Lung (tissue), 12 donors: ENCODE data around the gene QPRT. TPM values are rescaled to one million over a fixed set of nuclear protein-coding genes. Genes with fewer than 3 reads are reported as not detected.
A peak's percentile ranks its signal among the peaks of the same experiment; 100 is the strongest.
"Not testable (repeated sequence)": the region's sequence is repeated elsewhere in the genome, so short reads cannot be mapped to it uniquely, and the experiment has no call there.

Source experiments
- ATAC-seq: fragments of 200-7000 bp; cut with Tn5 transposase; one replicate; pipeline ENCODE4 v1.9.1; 2020; ENCODE audit warnings: moderate number of reproducible peaks; ENCODE audit not compliant: insufficient read depth, low FRiP score
- DNase-seq, 3 donors: peaks; one replicate each; pipeline ENCODE4 v3.0.0-alpha.2; 2013 to 2017
- H3K27ac ChIP-seq, 2 donors: one replicate each; pipeline ENCODE4 v1.5.1; 2013; ENCODE audit warnings: mild to moderate bottlenecking in 2 of 2, moderate library complexity in 2 of 2, control low read depth in 1 of 2, inconsistent platforms in 1 of 2, low read depth in 1 of 2, low read length in 1 of 2
- H3K27me3 ChIP-seq, 3 donors: one replicate each; pipeline ENCODE4 v1.5.1; 2013; ENCODE audit warnings: low read length in 2 of 3; ENCODE audit not compliant: control insufficient read depth in 3 of 3, insufficient read depth in 3 of 3
- H3K36me3 ChIP-seq, 4 donors: one replicate each; pipeline ENCODE4 v1.5.1; 2013; ENCODE audit warnings: low read length in 4 of 4, mild to moderate bottlenecking in 1 of 4, moderate library complexity in 1 of 4; ENCODE audit not compliant: control insufficient read depth in 4 of 4, insufficient read depth in 4 of 4
- H3K4me1 ChIP-seq, 5 donors: one replicate each; pipeline ENCODE4 v1.5.1; 2013; ENCODE audit warnings: low read length in 5 of 5, mild to moderate bottlenecking in 2 of 5, moderate library complexity in 1 of 5; ENCODE audit not compliant: control insufficient read depth in 5 of 5, insufficient read depth in 5 of 5
- H3K4me3 ChIP-seq: one replicate; pipeline ENCODE4 v1.5.1; 2013; ENCODE audit warnings: mild to moderate bottlenecking, control low read depth, moderate library complexity
- H3K9ac ChIP-seq, 2 donors: one replicate each; pipeline ENCODE4 v1.5.1; 2013; ENCODE audit warnings: low read length in 2 of 2, control low read depth in 1 of 2; ENCODE audit not compliant: insufficient read depth in 1 of 2
- H3K9me3 ChIP-seq, 4 donors: one replicate each; pipeline ENCODE4 v1.5.1; 2013; ENCODE audit warnings: low read length in 3 of 4, mild to moderate bottlenecking in 1 of 4, moderate library complexity in 1 of 4; ENCODE audit not compliant: control insufficient read depth in 4 of 4, insufficient read depth in 3 of 4
- WGBS, 2 donors: extraction: QIAGEN DNeasy Blood & Tissue Kit; methylation state at CpG; one replicate each; pipeline ENCODE4 v1.1.7; 2013; 5-methylcytosine and 5-hydroxymethylcytosine counted together
- polyA plus RNA-seq, 2 donors: library from polyadenylated mRNA; stranded (reverse); fragments of 200-250 nt; gene quantifications; one replicate each; pipeline ENCODE4 v1.2.1, GENCODE V29; 2013
- total RNA-seq, 2 donors: library from RNA; depleted of rRNA in 1 of 2; stranded (reverse); fragments of >200 nt in 1 of 2; gene quantifications; one replicate each; pipeline ENCODE4 v1.2.1, GENCODE V29; 2014 to 2021
- TF ChIP-seq, protein P1 (sequence below): IDR thresholded peaks from 2 replicates; pipeline ENCODE4 v1.5.1; 2012; ENCODE audit warnings: mild to moderate bottlenecking; ENCODE audit errors: control extremely low read depth, extremely low read depth
- donor health status: control.
- donor health status: control.
- donor health status: Bipolar disorder and iron deficiency.
- donor health status: healthy.
- donor health status: DM: yes; HTN: yes; CAD: no.

Gene QPRT
- total and polyA plus RNA-seq, 4 donors, result 8.7 to 23.1 (median 15.8) TPM

DNA sequence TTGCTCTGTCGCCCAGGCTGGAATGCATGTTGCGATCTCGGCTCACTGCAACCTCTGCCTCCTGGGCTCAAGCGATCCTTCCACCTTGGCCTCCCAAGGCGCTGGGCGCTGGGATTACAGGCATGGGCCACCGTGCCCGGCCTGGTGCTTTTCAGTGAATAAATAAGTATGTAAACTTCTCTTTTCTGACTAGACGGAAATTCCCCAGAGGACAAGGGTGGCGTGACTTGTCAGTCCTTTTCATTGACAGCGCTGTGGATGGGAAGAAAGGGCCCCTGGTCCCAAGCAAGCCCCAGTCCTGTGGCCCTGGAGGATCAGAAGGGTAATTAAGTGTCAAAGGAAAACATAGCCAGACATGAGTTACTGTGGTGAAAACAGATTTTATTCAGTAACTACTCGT, 25.5 kb upstream of the QPRT start:
- TF ChIP-seq, protein P1, sequence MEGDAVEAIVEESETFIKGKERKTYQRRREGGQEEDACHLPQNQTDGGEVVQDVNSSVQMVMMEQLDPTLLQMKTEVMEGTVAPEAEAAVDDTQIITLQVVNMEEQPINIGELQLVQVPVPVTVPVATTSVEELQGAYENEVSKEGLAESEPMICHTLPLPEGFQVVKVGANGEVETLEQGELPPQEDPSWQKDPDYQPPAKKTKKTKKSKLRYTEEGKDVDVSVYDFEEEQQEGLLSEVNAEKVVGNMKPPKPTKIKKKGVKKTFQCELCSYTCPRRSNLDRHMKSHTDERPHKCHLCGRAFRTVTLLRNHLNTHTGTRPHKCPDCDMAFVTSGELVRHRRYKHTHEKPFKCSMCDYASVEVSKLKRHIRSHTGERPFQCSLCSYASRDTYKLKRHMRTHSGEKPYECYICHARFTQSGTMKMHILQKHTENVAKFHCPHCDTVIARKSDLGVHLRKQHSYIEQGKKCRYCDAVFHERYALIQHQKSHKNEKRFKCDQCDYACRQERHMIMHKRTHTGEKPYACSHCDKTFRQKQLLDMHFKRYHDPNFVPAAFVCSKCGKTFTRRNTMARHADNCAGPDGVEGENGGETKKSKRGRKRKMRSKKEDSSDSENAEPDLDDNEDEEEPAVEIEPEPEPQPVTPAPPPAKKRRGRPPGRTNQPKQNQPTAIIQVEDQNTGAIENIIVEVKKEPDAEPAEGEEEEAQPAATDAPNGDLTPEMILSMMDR, result no peak
- H3K4me3 ChIP-seq, result no peak overlapping the region
- peak overlapping the region in 1 of 2 donors; percentile 52 for H3K27ac ChIP-seq
- H3K27me3 ChIP-seq, result no peaks in the 10 kb centered on the region
- H3K36me3 ChIP-seq, result no peaks in the 10 kb centered on the region
- H3K9ac ChIP-seq, result no peak overlapping the region
- DNase-seq (no peak), ATAC-seq (no peak)
- no peaks in the 10 kb centered on the region for H3K4me1 ChIP-seq
- H3K9me3 ChIP-seq, result no peaks in the 10 kb centered on the region
- WGBS, 2 donors, result 46 to 66% methylated on average over 12 of the region's 12 CpGs

DNA sequence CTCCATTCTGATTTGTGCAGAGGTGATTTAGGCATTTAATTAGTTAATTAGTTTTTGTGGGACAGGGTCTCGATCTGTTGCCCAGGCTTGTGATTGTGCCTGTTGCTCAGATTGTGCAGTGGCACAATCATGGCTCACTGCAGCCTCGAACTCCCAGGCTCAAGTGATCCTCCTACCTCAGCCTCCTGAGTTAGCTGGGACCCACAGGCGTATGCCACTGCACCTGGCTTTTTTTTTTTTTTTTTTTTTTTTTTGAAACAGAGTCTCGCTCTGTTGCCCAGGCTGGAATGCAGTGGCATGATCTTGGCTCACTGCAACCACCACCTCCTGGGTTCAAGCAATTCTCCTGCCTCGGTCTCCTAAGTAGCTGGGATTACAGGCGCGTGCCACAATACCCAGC, 25.1 kb upstream of the QPRT start:
- not testable (repeated sequence) for ATAC-seq, H3K36me3 ChIP-seq, DNase-seq, H3K9ac ChIP-seq, H3K4me1 ChIP-seq, H3K27ac ChIP-seq, H3K4me3 ChIP-seq, H3K9me3 ChIP-seq, H3K27me3 ChIP-seq
- 90 to 91% methylated on average over 7 of the region's 7 CpGs for WGBS, 2 donors

DNA sequence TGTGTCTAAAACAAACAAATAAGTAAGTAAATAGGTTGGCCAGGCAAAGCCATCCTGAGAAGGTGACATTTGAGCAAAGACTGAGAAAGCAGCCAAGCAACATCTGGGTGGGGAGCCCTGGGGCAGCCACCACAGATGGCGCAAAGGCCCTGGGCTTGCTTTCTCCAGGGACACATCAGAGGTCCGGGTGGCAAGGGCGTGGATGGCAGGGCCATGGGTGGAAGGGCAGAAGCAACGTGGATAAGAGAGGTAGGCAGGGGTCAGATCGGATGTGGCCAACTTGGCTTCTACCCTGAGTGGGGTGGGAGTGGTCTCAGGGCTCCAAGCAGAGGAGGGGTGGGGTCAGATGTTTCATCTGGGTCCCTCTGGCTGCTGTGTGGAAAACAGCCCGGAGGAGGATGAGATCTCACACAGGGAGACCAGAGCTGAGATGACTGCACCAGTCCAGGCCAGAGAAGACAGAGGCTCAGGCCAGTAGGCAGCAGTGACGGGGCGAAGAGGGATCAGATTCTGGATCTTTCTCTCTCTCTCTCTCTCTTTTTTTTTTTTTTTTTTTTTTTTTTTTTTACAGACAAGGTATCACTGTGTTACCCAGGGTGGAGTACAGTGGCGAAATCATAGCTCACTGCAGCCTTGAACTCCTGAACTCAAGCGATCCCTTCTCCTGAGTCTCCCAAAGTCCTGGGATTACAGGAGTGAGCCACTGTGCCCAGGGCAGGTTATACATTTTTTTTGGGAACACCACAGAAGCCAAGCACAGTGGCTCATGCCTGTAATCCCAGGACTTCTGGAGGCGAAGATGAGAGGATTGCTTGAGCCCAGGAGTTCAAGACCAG, 22.1 kb upstream of the QPRT start:
- Histone ChIP-seq H3K4me3 (no peak overlapping the region), H3K27me3 (no peaks in the 10 kb centered on the region), H3K27ac (no peak overlapping the region), H3K9me3 (no peaks in the 10 kb centered on the region), H3K9ac (no peak overlapping the region), H3K4me1 (no peaks in the 10 kb centered on the region), H3K36me3 (no peaks in the 10 kb centered on the region)
- DNase-seq (no peak), ATAC-seq (no peak)
- TF ChIP-seq, protein P1, result no peak
- 76 to 87% methylated on average over 11 of the region's 11 CpGs for WGBS, 2 donors

DNA sequence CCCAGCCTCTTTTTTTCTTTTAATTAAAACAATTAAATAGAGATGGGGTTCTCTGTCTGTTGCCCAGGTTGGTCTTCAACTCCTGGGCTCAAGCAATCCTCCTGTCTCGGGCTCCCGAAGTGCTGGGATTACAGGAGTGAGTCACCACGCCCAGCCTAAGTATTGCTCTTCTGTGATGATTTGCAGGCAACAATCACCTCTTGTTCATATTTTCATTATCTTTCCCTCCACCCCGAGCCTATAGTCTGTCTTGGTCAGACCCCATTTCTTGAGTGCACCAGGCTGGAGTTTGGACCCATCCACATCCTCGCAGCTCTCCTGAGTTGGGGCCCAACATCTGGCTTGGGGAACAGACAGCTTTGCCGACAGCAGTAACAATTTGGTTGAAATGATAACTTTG, 20.3 kb upstream of the QPRT start:
- no peak overlapping the region for H3K9ac ChIP-seq
- H3K36me3 ChIP-seq, result no peaks in the 10 kb centered on the region
- no peaks in the 10 kb centered on the region for H3K4me1 ChIP-seq
- no peaks in the 10 kb centered on the region for H3K27me3 ChIP-seq
- H3K27ac ChIP-seq, result no peak overlapping the region
- 85 to 92% methylated on average over 6 of the region's 6 CpGs for WGBS, 2 donors
- H3K9me3 ChIP-seq, result no peaks in the 10 kb centered on the region
- TF ChIP-seq, protein P1, result no peak
- ATAC-seq (no peak), DNase-seq (no peak)
- H3K4me3 ChIP-seq, result no peak overlapping the region
